NCI-H82 (cell line): ENCODE results near the gene TIMP2.

Source experiments
- DNase-seq: peaks from one replicate; lab custom pipeline; 2025; lab: John Stamatoyannopoulos, UW

The TIMP2 gene

GRCh38 chr17:78815696-78816095, 109.5 kb downstream of the TIMP2 start:
- no peak for DNase-seq

GRCh38 chr17:78812855-78813254, 112.3 kb downstream of the TIMP2 start:
- DNase-seq: no peak

GRCh38 chr17:78808163-78808562, 117.0 kb downstream of the TIMP2 start:
- no peak for DNase-seq

GRCh38 chr17:78806451-78806850, 118.7 kb downstream of the TIMP2 start:
- DNase-seq: no peak

GRCh38 chr17:78805301-78805700, 119.9 kb downstream of the TIMP2 start:
- no peak for DNase-seq

- DNase-seq: no peak
Observed at GRCh38 chr17:78804777-78805176, 120.4 kb downstream of the TIMP2 start.

DNA sequence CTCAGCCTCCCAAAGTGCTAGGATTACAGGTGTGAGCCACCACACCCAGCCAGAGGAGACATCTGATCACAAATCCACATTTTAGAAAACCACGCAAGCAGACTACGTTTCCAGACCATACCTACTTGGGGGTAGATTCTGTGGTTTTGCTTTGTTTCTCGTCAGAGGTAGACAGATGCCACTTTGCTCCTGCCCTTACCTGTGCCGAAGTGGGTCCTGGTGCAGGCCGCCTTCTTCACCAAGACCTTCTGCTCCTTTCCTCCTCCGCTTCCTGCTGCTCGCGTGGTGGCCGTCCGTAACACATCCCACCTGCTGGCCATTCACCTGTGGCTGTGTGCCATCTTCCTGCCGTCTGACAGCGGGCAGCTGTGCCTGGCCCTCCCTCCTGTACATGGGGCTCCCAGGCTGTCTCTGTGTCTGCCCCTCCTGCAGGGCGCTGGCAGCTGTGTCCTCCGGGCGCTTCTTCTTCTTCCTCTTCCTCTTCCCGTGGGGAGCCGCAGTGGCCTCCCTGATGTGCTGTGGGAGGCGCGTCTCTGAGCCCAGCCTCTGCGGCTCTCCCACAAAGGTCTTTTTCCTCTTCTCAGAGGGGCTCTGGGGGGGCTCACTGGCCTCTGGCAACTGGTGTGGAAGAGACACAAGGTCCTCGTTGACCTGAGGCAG, 121.9 kb downstream of the TIMP2 start:
- DNase-seq: no peak
